Prostate gland (tissue), 2 donors: ENCODE results near the gene TMCO6.

Source experiments
- CTCF ChIP-seq, 4 experiments: fragments of 200-600 bp in 2 of 4; fragments of 450-650 bp in 2 of 4; sonication (generic) in 2 of 4; IDR thresholded peaks; 1 replicate in 3 of 4; 2 replicates in 1 of 4; pipeline ENCODE4 v1.5.1; 2016 to 2019; ENCODE audit warnings: antibody characterized with exemption in 4 of 4, mild to moderate bottlenecking in 2 of 4, moderate library complexity in 2 of 4
- POLR2A ChIP-seq: fragments of 450-650 bp; IDR thresholded peaks from one replicate; pipeline ENCODE4 v1.6.1; 2016; ENCODE audit warnings: antibody characterized with exemption, mild to moderate bottlenecking
- POLR2AphosphoS5 ChIP-seq: sonication (generic); formaldehyde crosslinking; IDR thresholded peaks from one replicate; pipeline ENCODE4 v1.6.1; 2017; ENCODE audit warnings: antibody characterized with exemption

- TF ChIP-seq CTCF (IDR thresholded peaks at IDR 0.05) (peak in 1 of 4 experiments; percentile 4), POLR2A (no peak), POLR2AphosphoS5 (no peak)
These were observed 6.2 kb upstream of the TMCO6 start, which contains the start of gene CD14 for GRCh38 chr5:140633021-140633471.
